OCI-M2 (cell line): ENCODE data around the gene CTNNA3.

Experiments
- DNase-seq: peaks from one replicate; lab custom pipeline; 2025; ENCODE audit not compliant: unreplicated experiment; lab: John Stamatoyannopoulos, UW

Gene CTNNA3

DNA sequence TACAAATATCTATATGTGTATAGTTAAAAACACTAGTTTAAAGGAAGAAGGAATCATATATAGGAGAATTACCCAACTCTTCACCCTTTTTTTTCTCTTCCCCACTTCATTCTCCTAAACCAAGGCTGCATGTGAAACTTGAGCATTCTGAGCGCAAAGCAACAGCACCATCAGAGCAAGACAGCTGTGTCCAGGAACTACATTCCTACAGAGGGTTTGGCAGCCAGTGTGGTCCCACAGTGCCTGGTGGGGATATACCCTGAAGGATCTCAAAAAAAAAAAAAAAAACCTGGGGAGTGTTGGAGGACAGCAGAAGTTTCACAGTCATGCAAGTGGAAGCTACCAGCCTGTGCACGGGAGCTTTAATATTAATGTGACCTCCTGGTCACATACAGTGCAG lies 310.4 kb downstream of the CTNNA3 start:
- no peak for DNase-seq

GRCh38 chr10:67385089-67385488 lies 310.9 kb downstream of the CTNNA3 start:
- no peak for DNase-seq

GRCh38 chr10:67331121-67331910 lies 364.7 kb downstream of the CTNNA3 start:
- DNase-seq: no peak

DNA sequence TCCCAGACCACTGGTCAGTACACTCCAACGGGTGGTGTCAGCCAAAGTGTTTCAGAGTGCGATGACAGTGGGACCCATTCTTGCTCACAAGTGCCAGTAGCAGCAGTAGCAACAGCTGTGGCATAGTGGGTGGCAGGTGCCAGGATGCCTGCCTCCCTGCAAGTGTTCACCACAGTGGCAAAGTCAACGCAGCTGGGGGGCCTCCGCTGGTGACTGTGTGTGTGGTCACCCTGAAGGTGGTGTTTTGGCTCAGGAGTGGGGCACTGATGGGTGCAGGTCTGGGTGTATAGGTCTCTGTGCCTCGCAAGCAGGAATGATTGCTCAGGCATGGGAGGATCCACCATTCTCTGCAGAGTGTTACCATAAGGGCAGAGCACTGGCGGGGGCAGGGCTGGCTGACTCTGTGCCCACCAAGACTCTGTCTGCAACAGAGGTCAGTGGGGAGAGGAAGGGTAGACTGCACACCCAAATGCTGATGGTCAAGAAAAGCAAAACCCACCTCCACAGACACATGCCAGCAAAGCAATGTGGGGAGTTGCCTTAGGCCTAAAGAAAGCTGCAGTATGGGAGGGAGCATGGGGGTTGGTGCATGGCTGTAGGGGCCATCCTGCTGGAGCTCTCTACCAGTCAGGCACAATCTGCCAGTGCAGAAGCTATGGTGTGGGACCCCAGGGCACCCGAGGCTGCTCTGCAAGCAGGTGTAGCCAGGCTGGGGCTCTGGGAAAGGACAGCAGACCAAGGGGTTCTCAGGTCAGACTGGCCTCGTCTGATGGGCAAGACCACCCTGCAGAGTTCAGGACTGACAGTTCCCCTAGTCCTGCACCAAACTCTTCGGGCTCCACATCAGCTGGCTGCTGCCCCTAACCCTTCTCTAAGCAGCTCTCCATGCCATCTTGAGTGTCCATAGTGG lies 368.1 kb downstream of the CTNNA3 start:
- DNase-seq: no peak

- DNase-seq: no peak
Measured at GRCh38 chr10:67319976-67320375, 376.0 kb downstream of the CTNNA3 start.

DNA sequence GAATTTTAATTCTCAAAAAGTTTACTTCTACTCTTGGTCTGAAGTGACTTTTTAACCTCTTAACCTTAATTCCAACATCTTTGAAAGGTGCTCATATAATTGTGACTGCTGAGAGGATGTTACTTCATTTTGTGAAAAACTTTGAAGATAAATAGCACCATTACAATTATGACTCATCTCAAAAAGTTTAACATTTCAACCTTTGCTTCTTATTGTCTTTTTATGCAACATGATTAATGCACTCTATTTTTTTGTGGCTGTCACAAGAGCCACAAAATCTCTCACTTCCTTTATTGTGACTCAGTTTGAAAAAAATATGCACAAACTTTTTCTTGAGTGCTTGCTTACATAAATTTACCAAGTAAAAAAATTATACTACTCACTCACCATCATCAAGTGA lies 387.1 kb downstream of the CTNNA3 start:
- DNase-seq: no peak

- DNase-seq: no peak
Measured at GRCh38 chr10:67306588-67307205, 389.3 kb downstream of the CTNNA3 start.

GRCh38 chr10:67302701-67303100 lies 393.3 kb downstream of the CTNNA3 start:
- no peak for DNase-seq

- DNase-seq: no peak
Measured at GRCh38 chr10:67299761-67300160, 396.2 kb downstream of the CTNNA3 start.

DNA sequence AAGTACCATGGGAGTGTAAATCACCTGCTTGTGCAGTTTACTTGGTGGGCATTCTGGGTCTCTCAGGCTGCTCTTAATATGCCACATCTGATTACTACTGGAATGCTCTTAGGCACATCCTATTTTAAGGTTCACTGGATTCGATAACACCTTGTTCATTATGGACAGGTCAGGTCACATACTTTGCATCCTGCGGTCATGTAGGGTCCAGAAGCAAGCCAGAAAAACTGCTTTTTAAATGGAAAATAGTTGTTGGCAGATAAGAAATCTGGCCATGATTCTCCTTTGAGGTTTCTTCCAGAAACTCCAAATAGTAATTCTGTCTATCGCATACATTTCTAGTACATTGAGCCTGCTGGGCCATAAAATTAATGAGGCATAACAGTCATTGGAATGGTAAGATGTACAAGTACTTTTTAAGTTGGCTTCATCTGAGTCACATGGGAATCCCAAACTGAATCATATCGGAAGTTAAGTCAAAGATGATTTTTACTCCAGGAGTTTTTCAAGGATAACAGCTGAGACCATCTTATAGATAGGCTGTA lies 398.3 kb downstream of the CTNNA3 start:
- no peak for DNase-seq

GRCh38 chr10:67296926-67297325 lies 399.1 kb downstream of the CTNNA3 start:
- DNase-seq: no peak

- DNase-seq: no peak
Measured at GRCh38 chr10:67288688-67289410, 407.1 kb downstream of the CTNNA3 start.

GRCh38 chr10:67284589-67284988 lies 411.4 kb downstream of the CTNNA3 start:
- no peak for DNase-seq

GRCh38 chr10:67282871-67283270 lies 413.1 kb downstream of the CTNNA3 start:
- DNase-seq: no peak

GRCh38 chr10:67280405-67280804 lies 415.6 kb downstream of the CTNNA3 start:
- DNase-seq: no peak

DNA sequence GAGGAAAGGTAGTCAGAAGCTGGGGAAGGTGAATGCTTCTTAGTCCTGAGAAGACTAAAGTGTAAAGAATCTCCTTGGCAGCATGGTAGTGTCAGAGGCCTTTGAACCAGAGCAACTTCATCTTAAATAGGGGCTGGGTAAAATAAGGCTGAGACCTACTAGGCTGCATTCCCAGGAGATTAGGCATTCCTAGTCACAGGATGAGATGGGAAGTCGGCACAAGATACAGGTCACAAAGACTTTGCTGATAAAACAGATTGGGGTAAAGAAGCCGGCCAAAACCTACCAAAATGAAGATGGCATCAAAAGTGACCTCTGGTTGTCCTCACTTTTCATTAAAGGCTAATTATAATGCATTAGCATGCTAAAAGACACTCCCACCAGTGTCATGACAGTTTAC lies 418.6 kb downstream of the CTNNA3 start:
- no peak for DNase-seq

- no peak for DNase-seq
Measured at GRCh38 chr10:67269828-67270227, 426.2 kb downstream of the CTNNA3 start.

GRCh38 chr10:67268146-67268545 lies 427.8 kb downstream of the CTNNA3 start:
- no peak for DNase-seq

DNA sequence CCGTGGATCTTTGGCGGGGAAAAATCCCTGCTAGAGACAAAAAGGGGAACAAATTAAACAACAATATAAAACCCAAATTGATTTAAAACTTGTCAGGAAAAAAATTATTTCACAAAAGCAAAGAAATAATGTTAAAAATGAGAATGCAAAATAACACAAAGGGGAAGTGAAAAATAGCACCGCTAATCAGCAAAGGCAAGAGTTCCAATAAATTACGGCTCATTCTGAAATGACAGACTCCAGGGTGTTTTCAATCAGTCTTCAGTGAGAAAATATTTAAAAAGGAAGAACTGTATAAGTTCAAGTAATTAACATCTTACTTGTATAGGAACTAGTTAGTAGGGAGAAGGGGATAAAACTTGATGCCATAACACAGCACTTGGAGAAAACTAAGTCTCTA lies 433.3 kb downstream of the CTNNA3 start:
- no peak for DNase-seq

- DNase-seq: no peak
Measured at GRCh38 chr10:67261300-67261797, 434.6 kb downstream of the CTNNA3 start.
